DLD1 (cell line): ENCODE results near the gene POLE.
"Not testable (repeated sequence)": the region's sequence is repeated elsewhere in the genome, so short reads cannot be mapped to it uniquely, and the experiment has no call there.

ENCODE experiments used
- in situ Hi-C: cut with HindIII; loops from 2 replicates; pipeline ENCODE4 v1.10.0; 2017; ENCODE audit warnings: low sequenced_read_pairs

POLE gene

GRCh38 chr12:132603240-132604150 lies 83.6 kb downstream of the POLE start:
- in situ Hi-C loops: loop anchor here (25.0 kb wide), 1 partner anchor 191 kb away; no protein-coding TSS in a partner anchor

GRCh38 chr12:132602572-132603239 lies 84.4 kb downstream of the POLE start:
- in situ Hi-C loops: loop anchor here (25.0 kb wide), 1 partner anchor 190 kb away; no protein-coding TSS in a partner anchor

DNA sequence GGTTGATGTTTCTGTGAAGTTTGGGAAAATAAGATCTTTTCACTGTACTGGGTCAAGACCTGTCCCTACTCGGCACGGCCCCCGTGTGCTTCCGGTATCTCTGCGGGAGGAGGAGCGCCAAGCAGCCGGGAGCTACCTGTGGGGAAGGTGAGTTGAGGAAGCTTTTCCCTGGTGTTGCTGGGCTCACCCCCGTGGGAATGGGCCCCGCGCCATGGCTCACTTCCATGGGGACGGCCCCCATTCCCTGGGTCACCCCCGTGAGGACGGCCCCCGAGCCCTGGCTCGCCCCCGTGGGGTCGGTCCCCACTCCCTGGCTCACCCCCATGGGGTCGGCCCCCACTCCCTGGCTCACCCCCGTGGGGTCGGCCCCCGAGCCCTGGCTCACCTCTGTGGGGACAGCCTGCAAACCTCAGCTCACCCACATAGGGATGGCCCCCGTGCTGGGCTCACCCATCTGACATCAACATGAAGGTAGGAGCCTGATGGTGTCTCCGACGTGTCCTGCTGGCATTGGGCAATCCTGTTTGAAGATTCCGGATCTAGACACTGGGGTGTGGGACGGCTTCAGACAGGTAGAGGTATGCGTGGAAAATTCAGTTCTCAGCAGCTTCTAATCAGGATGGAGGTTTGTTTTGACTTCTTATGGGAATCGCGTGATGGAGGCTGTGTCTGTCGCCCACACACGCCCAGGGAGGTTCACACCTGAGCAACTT lies 85.8 kb downstream of the POLE start:
- in situ Hi-C loops: loop anchor here (25.0 kb wide), 1 partner anchor 189 kb away; no protein-coding TSS in a partner anchor

GRCh38 chr12:132600048-132601032 lies 86.8 kb downstream of the POLE start:
- in situ Hi-C loops: loop anchor here (25.0 kb wide), 1 partner anchor 188 kb away; no protein-coding TSS in a partner anchor

DNA sequence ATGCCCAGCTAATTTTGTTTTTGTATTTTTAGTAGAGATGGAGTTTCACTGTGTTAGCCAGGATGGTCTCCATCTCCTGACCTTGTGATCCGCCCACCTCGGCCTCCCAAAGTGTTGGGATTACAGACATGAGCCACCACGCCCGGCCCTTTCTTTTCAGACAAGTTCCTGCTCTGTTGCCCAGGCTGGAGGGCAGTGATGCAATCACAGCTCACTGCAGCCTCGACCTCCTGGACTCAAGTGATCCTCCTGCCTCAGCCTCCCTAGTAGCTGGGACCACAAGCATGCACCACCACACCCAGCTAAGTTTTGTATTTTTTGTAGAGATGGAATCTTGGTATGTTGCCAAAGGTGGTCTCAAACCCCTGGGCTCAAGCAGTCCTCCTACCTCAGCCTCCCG lies 87.6 kb downstream of the POLE start:
- in situ Hi-C loops: not testable (repeated sequence)

GRCh38 chr12:132597333-132598316 lies 89.5 kb downstream of the POLE start:
- in situ Hi-C loops: no loop called here

DNA sequence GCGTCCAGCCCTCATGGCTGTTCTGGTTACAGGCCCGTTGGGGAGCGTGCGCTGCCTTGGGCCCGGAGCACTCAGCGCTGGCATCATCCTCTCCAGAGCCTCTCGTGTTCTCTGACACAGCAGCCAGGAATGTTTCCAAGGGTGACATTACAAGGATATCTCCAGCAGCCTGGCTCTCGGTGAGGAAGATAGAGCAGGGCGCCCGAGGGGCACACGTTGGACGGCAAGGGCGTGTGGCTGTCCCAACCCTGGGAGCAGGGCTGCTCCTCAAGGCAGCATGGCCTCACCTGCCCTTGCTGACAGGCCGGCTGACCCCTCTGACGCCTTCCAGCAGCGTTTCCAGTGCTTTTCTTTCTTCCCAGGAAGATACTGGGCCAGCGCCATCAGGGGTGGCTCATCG lies 91.1 kb downstream of the POLE start:
- in situ Hi-C loops: no loop called here

DNA sequence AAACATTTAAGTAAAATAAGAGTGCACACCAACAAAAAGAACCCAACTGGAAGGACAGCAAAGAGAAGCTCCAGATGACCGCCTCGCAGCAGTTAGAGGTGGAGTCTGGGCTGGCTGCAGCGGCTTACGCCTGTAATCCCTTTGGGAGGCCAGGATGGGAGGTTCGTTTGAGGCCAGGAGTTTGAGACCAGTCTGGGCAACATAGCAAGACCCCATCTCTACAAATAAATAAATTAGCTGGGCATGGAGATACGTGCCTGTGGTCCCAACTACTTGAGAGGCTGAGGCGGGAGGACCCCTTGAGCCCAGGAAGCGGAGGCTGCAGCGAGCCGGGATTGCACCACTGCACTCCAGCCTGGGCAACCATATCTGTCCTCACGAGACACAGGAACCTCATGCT lies 92.0 kb downstream of the POLE start:
- in situ Hi-C loops: no loop called here

- in situ Hi-C loops: no loop called here
Measured at GRCh38 chr12:132593938-132594358, 93.2 kb downstream of the POLE start.

GRCh38 chr12:132593521-132593920 lies 93.6 kb downstream of the POLE start:
- in situ Hi-C loops: no loop called here

GRCh38 chr12:132593071-132593470 lies 94.1 kb downstream of the POLE start:
- in situ Hi-C loops: no loop called here

- in situ Hi-C loops: no loop called here
Measured at GRCh38 chr12:132592282-132592970, 94.7 kb downstream of the POLE start.

DNA sequence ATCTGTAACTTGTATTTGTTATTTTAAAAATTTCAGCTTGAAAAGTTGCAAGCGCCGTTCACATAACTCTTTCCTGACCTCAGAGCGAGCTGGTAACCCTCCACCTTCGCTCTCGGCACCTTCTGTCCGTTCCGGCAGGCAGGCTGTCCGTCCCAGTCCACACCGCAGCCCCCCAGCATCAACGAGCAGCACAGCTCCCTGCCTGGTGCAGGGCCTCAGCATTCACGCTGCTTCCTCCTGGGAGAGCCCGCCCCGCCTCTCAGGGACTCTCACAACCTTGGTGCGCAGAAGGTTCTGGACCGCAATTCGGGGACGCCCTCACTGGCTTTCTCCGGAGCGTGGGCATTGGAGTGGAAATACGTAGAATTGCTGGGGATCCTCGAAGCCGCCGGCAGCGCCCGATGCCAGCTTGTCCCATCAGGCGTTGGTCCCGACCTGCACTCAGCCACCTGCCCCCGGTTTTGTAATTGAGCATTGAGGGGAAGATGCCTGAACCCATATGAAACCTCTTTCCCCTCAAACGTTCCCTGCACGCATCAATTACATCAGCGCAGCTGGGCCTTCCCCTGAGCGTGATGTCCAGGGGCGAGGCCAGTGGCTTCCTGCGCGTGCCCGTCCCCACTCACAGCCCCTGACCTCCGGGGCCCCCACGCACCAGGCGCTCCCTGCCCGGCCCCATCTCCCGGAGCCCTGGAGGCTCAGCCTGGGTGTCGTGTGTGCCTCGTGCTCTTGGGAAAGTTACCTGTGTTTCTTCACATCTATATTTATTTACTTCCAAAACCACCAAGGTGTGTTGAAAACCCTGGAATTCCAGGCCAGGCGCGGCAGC lies 95.8 kb downstream of the POLE start:
- in situ Hi-C loops: no loop called here

DNA sequence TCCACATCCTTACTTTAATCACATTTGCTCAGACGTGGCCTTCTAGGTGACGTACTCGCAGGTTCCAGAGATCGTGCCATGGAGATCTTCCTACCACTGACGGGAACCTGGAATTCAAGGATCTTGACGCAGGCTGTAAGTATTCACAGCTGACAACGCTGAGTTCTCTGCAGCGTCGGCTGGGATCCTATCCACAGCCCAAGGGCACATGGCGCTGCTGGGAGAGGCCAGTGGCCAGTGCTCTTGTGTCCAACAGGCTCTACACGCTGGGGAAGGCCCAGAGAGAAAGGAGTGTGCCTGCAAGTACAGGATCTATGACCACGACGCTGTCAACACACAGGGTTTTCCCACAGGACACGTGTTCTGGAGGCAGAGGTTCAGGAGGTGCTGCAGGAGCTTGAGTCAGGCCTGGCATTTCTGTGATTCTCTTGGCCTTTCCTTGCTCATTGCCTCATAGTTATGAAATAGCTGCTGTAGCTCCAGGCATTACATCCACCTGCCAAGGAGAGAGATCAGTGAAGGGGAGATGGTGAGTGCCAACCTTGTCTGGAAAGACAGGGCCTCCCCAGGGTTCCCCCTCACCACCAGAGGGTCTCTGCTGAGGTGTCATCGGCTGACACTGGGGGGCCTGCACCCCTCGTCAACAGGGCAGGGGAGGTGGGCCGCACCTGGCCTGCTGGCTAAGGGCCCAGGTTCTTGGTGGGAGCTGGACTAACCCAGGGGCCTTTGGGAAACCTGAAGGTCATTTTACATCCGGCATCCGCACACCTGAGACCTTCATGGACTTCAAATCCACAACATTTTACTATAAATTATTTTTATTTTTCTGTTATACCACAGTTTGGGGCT lies 98.1 kb downstream of the POLE start:
- in situ Hi-C loops: no loop called here

- in situ Hi-C loops: no loop called here
Measured at GRCh38 chr12:132588319-132588718, 98.8 kb downstream of the POLE start.

DNA sequence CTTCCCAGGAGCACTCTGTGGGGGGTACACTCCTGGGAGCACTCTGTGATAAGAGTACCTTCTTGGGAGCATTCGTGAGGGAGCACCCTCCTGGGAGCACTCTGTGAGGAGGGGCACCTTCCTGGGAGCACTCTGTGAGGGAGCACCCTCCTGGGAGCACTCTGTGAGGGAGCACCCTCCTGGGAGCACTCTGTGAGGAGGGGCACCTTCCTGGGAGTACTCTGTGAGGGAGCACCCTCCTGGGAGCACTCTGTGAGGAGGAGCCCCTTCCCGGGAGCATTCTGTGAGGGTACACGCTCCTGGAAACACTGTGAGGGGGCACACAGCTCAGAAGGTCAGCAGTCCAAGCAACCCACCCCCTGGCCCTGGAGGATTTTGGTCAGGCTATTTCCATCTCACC lies 99.4 kb downstream of the POLE start:
- in situ Hi-C loops: no loop called here

DNA sequence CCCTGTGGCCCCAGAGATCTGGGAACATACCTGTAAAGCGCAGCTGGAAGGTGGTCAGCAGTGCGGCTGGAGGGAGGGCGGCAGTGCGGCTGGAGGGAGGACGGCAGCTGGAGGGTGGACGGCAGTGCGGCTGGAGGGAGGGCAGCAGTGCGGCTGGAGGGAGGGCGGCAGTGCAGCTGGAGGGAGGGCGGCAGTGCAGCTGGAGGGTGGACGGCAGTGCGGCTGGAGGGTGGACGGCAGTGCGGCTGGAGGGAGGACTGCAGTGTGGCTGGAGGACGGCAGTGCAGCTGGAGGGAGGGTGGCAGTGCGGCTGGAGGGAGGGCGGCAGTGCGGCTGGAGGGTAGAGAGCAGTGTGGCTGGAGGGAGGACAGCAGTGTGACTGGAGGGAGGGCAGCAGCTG lies 100.2 kb downstream of the POLE start:
- in situ Hi-C loops: no loop called here
